H9 (cell line): Measurements from ENCODE around the gene ABCC12. TPM values are rescaled to one million over a fixed set of nuclear protein-coding genes. Genes with fewer than 3 reads are reported as not detected.

Experiments used
- DNase-seq: peaks from one replicate; pipeline ENCODE4 v3.0.0-alpha.2; 2017
- H2AFZ ChIP-seq: one replicate; pipeline ENCODE4 v1.6.1; 2013; ENCODE audit warnings: mild to moderate bottlenecking, low read length, control low read depth, moderate library complexity
- H2AK5ac ChIP-seq: 2 replicates; pipeline ENCODE4 v1.6.1; 2013; ENCODE audit warnings: low read length, control low read depth, mixed read lengths; ENCODE audit not compliant: insufficient read length
- H2BK120ac ChIP-seq: one replicate; pipeline ENCODE4 v1.6.1; 2013; ENCODE audit warnings: low read depth, mild to moderate bottlenecking, low read length, control low read depth, inconsistent platforms; ENCODE audit not compliant: poor library complexity, severe bottlenecking
- H2BK12ac ChIP-seq: 2 replicates; pipeline ENCODE4 v1.6.1; 2013; ENCODE audit warnings: low read length, control low read depth, mixed read lengths, low read depth; ENCODE audit not compliant: insufficient read length
- H2BK15ac ChIP-seq: 2 replicates; pipeline ENCODE4 v1.6.1; 2013; ENCODE audit warnings: low read depth, low read length, control low read depth
- H2BK20ac ChIP-seq: one replicate; pipeline ENCODE4 v1.6.1; 2013; ENCODE audit warnings: low read depth, mild to moderate bottlenecking, low read length, control low read depth, inconsistent platforms; ENCODE audit not compliant: poor library complexity, severe bottlenecking
- H2BK5ac ChIP-seq: 2 replicates; pipeline ENCODE4 v1.6.1; 2013; ENCODE audit warnings: low read length, control low read depth, mixed read lengths; ENCODE audit not compliant: insufficient read length
- H3K14ac ChIP-seq: 2 replicates; pipeline ENCODE4 v1.6.1; 2013; ENCODE audit warnings: low read length, control low read depth; ENCODE audit not compliant: insufficient read depth
- H3K18ac ChIP-seq: 2 replicates; pipeline ENCODE4 v1.6.1; 2013; ENCODE audit warnings: low read depth, mild to moderate bottlenecking, mixed read lengths, low read length, control low read depth; ENCODE audit not compliant: insufficient read length
- H3K23ac ChIP-seq: 2 replicates; pipeline ENCODE4 v1.6.1; 2013; ENCODE audit warnings: low read length, control low read depth, mixed read lengths, low read depth; ENCODE audit not compliant: insufficient read length
- H3K23me2 ChIP-seq: 2 replicates; pipeline ENCODE4 v1.6.1; 2013; ENCODE audit warnings: low read depth, mild to moderate bottlenecking, mixed read lengths, low read length, control low read depth; ENCODE audit not compliant: insufficient read length, poor library complexity, severe bottlenecking
- H3K27ac ChIP-seq: 2 replicates; pipeline ENCODE4 v1.5.1; 2013; ENCODE audit warnings: low read length, control low read depth, mixed read lengths, low read depth; ENCODE audit not compliant: insufficient read length
- H3K27me3 ChIP-seq: 2 replicates; pipeline ENCODE4 v1.6.1; 2013; ENCODE audit warnings: low read length, control low read depth, inconsistent platforms; ENCODE audit not compliant: insufficient read depth
- H3K4ac ChIP-seq: 2 replicates; pipeline ENCODE4 v1.6.1; 2013; ENCODE audit warnings: low read depth, mild to moderate bottlenecking, control low read depth, inconsistent platforms, low read length, moderate library complexity
- H3K4me1 ChIP-seq: 2 replicates; pipeline ENCODE4 v1.6.1; 2013; ENCODE audit warnings: low read length, control low read depth, inconsistent platforms; ENCODE audit not compliant: insufficient read depth
- H3K4me2 ChIP-seq: 2 replicates; pipeline ENCODE4 v1.6.1; 2013; ENCODE audit warnings: low read length, control low read depth, mixed read lengths; ENCODE audit not compliant: insufficient read length, insufficient read depth
- H3K56ac ChIP-seq: 2 replicates; pipeline ENCODE4 v1.6.1; 2013; ENCODE audit warnings: low read depth, mild to moderate bottlenecking, mixed read lengths, low read length, control low read depth; ENCODE audit not compliant: insufficient read length
- H3K79me1 ChIP-seq: 2 replicates; pipeline ENCODE4 v1.6.1; 2013; ENCODE audit warnings: low read depth, mild to moderate bottlenecking, moderate library complexity, low read length, control low read depth, inconsistent platforms; ENCODE audit not compliant: insufficient read depth, poor library complexity, severe bottlenecking
- H3K79me2 ChIP-seq: 2 replicates; pipeline ENCODE4 v1.6.1; 2013; ENCODE audit warnings: low read length, control low read depth, inconsistent platforms; ENCODE audit not compliant: insufficient read depth
- H3K9ac ChIP-seq: 2 replicates; pipeline ENCODE4 v1.6.1; 2013; ENCODE audit warnings: low read length, control low read depth, mixed read lengths; ENCODE audit not compliant: insufficient read length; ENCODE audit errors: extremely low read depth
- H3K9me3 ChIP-seq: one replicate; pipeline ENCODE4 v1.6.1; 2013; ENCODE audit warnings: low read depth, low read length, inconsistent platforms; ENCODE audit not compliant: control insufficient read depth
- H3T11ph ChIP-seq: one replicate; pipeline ENCODE4 v1.6.1; 2013; ENCODE audit warnings: mild to moderate bottlenecking, low read length, control low read depth, inconsistent platforms
- H4K20me1 ChIP-seq: one replicate; pipeline ENCODE4 v1.6.1; 2013; ENCODE audit not compliant: control insufficient read depth, insufficient read length, insufficient read depth
- H4K5ac ChIP-seq: 2 replicates; pipeline ENCODE4 v1.6.1; 2013; ENCODE audit warnings: low read depth, mild to moderate bottlenecking, mixed read lengths, low read length, control low read depth; ENCODE audit not compliant: insufficient read length
- H4K8ac ChIP-seq: replicated peaks from 2 replicates; pipeline ENCODE4 v1.6.1; 2013; ENCODE audit warnings: low read length, control low read depth, mixed read lengths, low read depth; ENCODE audit not compliant: insufficient read length
- H4K91ac ChIP-seq: 2 replicates; pipeline ENCODE4 v1.6.1; 2013; ENCODE audit warnings: low read depth, mild to moderate bottlenecking, moderate library complexity, mixed read lengths, low read length, control low read depth; ENCODE audit not compliant: insufficient read length
- H3K27ac Mint-ChIP-seq, 3 experiments: 2 replicates in 2 of 3; 3 replicates in 1 of 3; pipeline ENCODE4 v1.8.0; 2020 to 2021; ENCODE audit warnings: mixed read lengths in 3 of 3, mild to moderate bottlenecking in 1 of 3, moderate library complexity in 1 of 3
- H3K27me3 Mint-ChIP-seq: 2 replicates; pipeline ENCODE4 v1.8.0; 2021; ENCODE audit warnings: low read depth, mild to moderate bottlenecking, moderate library complexity, mixed read lengths
- H3K36me3 Mint-ChIP-seq, 3 experiments: 2 replicates in 2 of 3; 3 replicates in 1 of 3; pipeline ENCODE4 v1.8.0; 2020 to 2021; ENCODE audit warnings: low read depth in 3 of 3, mixed read lengths in 3 of 3; ENCODE audit not compliant: insufficient read depth in 1 of 3
- H3K4me1 Mint-ChIP-seq, 2 experiments: 2 replicates each; pipeline ENCODE4 v1.8.0; 2020; ENCODE audit warnings: mixed read lengths in 2 of 2
- H3K4me3 Mint-ChIP-seq, 2 experiments: 2 replicates in 1 of 2; 3 replicates in 1 of 2; pipeline ENCODE4 v1.8.0; 2020 to 2021; ENCODE audit warnings: mild to moderate bottlenecking in 2 of 2, mixed read lengths in 2 of 2, moderate library complexity in 1 of 2
- H3K9me3 Mint-ChIP-seq, 2 experiments: 2 replicates in 1 of 2; 3 replicates in 1 of 2; pipeline ENCODE4 v1.8.0; 2020; ENCODE audit warnings: mild to moderate bottlenecking in 2 of 2, mixed read lengths in 2 of 2, moderate library complexity in 1 of 2
- CTCF ChIP-seq: fragments of 200-600 bp; sonication (generic); conservative IDR thresholded peaks from 3 replicates; pipeline ENCODE4 v1.8.0; 2021; ENCODE audit warnings: antibody characterized with exemption, mild to moderate bottlenecking
- WGBS: extraction: QIAGEN DNeasy Blood & Tissue Kit; methylation state at CpG from one replicate; pipeline ENCODE4 v1.1.7; 2013; ENCODE audit warnings: missing lambda C conversion rate, low lambda C conversion rate, mixed read lengths; ENCODE audit not compliant: insufficient read length; ENCODE audit errors: extremely low coverage; 5-methylcytosine and 5-hydroxymethylcytosine counted together
- total RNA-seq: library from RNA; stranded (reverse); gene quantifications from 2 replicates; pipeline ENCODE4 v1.2.1, GENCODE V29; 2021

The ABCC12 gene
- total RNA-seq, 1 experiment from 2014 or later, result 0.09 TPM

- H4K20me1 ChIP-seq, result no peaks in the 10 kb centered on the region
- H2BK15ac ChIP-seq, result no peak overlapping the region
- H2AK5ac ChIP-seq, result no peak overlapping the region
- TF ChIP-seq CTCF, result no peak
- H3K27me3 ChIP-seq, result no peaks in the 10 kb centered on the region
- Mint-ChIP-seq H3K27ac (no peak overlapping the region), H3K4me1 (peaks cover 6 to 8% of the 10 kb centered on the region in 2 experiments), H3K4me3 (no peak overlapping the region), H3K36me3 (peaks cover 0 to 1% (median 0%) of the 10 kb centered on the region in 3 experiments; a peak in 1 of 7 replicates), H3K9me3 (0 out of 5 replicates have a peak, but pooled peaks cover 0 to 2% of the 10 kb centered on the region in 2 experiments), H3K27me3 (peaks cover 3% of the 10 kb centered on the region; the same call in 1 of the 2 replicates)
- H2BK120ac ChIP-seq, result no peak overlapping the region
- no CpG with 5 or more reads among the region's 5 CpGs for WGBS
- no peak overlapping the region for H3K27ac ChIP-seq
- no peak overlapping the region for H3K14ac ChIP-seq
- no peak overlapping the region for H3K23ac ChIP-seq
- H3K56ac ChIP-seq, result no peak overlapping the region
- H3T11ph ChIP-seq, result no peak overlapping the region
- H3K79me1 ChIP-seq, result no peaks in the 10 kb centered on the region
- no peak overlapping the region for H3K4me2 ChIP-seq
- H2BK12ac ChIP-seq, result no peak overlapping the region
- H3K9ac ChIP-seq, result no peak overlapping the region
- H3K18ac ChIP-seq, result no peak overlapping the region
- H3K4ac ChIP-seq, result no peak overlapping the region
- H3K4me1 ChIP-seq, result peaks cover 2% of the 10 kb centered on the region; the same call in 1 of the 2 replicates
- no peak overlapping the region for H2AFZ ChIP-seq
- H4K91ac ChIP-seq, result no peak overlapping the region
- H4K8ac ChIP-seq, result no peak overlapping the region
- H3K23me2 ChIP-seq, result no peaks in the 10 kb centered on the region
- H3K79me2 ChIP-seq, result no peaks in the 10 kb centered on the region
- H2BK20ac ChIP-seq, result no peak overlapping the region
- H2BK5ac ChIP-seq, result no peak overlapping the region
- no peak overlapping the region for H4K5ac ChIP-seq
- no peaks in the 10 kb centered on the region for H3K9me3 ChIP-seq
- no peak for DNase-seq
Measured at GRCh38 chr16:48123104-48123788, 32.5 kb downstream of the ABCC12 start.
